Activated CD4-positive, CD25-positive, alpha-beta regulatory T cell treated with anti-CD3 and anti-CD28 coated beads, Interleukin-2, amount 50 U/mL, for 16 hours (primary cell): ENCODE results near the gene MFAP4.

Experiments
- DNase-seq: peaks from one replicate; pipeline ENCODE4 v3.0.0-alpha.2; 2020; ENCODE audit warnings: low read depth, low spot score

MFAP4 gene

GRCh38 chr17:19410091-19410490, 23.1 kb upstream of the MFAP4 start:
- no peak for DNase-seq

- DNase-seq, result no peak
These were observed 22.5 kb upstream of the MFAP4 start for GRCh38 chr17:19409509-19409908.

- DNase-seq, result no peak
These were observed 22.1 kb upstream of the MFAP4 start for GRCh38 chr17:19409066-19409465.

GRCh38 chr17:19408346-19408710, 21.3 kb upstream of the MFAP4 start:
- no peak for DNase-seq

- no peak for DNase-seq
These were observed 20.8 kb upstream of the MFAP4 start for GRCh38 chr17:19407601-19408345.

GRCh38 chr17:19405114-19405513, 18.1 kb upstream of the MFAP4 start:
- no peak for DNase-seq

- no peak for DNase-seq
These were observed 17.3 kb upstream of the MFAP4 start for GRCh38 chr17:19404264-19404663.

GRCh38 chr17:19403021-19403420, 16.0 kb upstream of the MFAP4 start:
- no peak for DNase-seq

GRCh38 chr17:19402171-19402570, 15.2 kb upstream of the MFAP4 start:
- DNase-seq, result no peak

GRCh38 chr17:19401321-19402010, 14.5 kb upstream of the MFAP4 start:
- no peak for DNase-seq

GRCh38 chr17:19399750-19400450, 12.9 kb upstream of the MFAP4 start:
- DNase-seq, result no peak

GRCh38 chr17:19398301-19399181, 11.6 kb upstream of the MFAP4 start:
- no peak for DNase-seq

- no peak for DNase-seq
These were observed 10.6 kb upstream of the MFAP4 start for GRCh38 chr17:19397556-19398041.

- DNase-seq, result no peak
These were observed 5.3 kb upstream of the MFAP4 start for GRCh38 chr17:19392303-19392702.

GRCh38 chr17:19391432-19391831, 4.4 kb upstream of the MFAP4 start:
- no peak for DNase-seq

GRCh38 chr17:19390951-19391350, 4.0 kb upstream of the MFAP4 start:
- DNase-seq, result no peak

GRCh38 chr17:19388791-19389785, 2.1 kb upstream of the MFAP4 start:
- no peak for DNase-seq

- no peak for DNase-seq
These were observed 1.0 kb upstream of the MFAP4 start for GRCh38 chr17:19387921-19388521.

- no peak for DNase-seq
These were observed 700 bp downstream of the MFAP4 start for GRCh38 chr17:19386051-19386929.
